Gastroesophageal sphincter (tissue), 3 donors: ENCODE measurements around the gene GBX1.

Experiments
- CTCF ChIP-seq, 4 experiments: fragments of 200-600 bp in 2 of 4; fragments of 450-650 bp in 2 of 4; sonication (generic) in 1 of 4; IDR thresholded peaks; one replicate each; pipeline ENCODE4 v1.5.1; 2017 to 2019; ENCODE audit warnings: antibody characterized with exemption in 4 of 4, mild to moderate bottlenecking in 2 of 4, moderate library complexity in 2 of 4
- EP300 ChIP-seq: sonication (generic); formaldehyde crosslinking; IDR thresholded peaks from one replicate; pipeline ENCODE4 v1.6.1; 2017; ENCODE audit warnings: antibody characterized with exemption, mild to moderate bottlenecking
- POLR2A ChIP-seq, 2 donors: fragments of 450-650 bp; IDR thresholded peaks; one replicate each; pipeline ENCODE4 v1.6.1; 2017; ENCODE audit warnings: antibody characterized with exemption in 2 of 2, mild to moderate bottlenecking in 2 of 2, moderate library complexity in 1 of 2
- POLR2AphosphoS5 ChIP-seq: sonication (generic); formaldehyde crosslinking; IDR thresholded peaks from one replicate; pipeline ENCODE4 v1.6.1; 2017; ENCODE audit warnings: antibody characterized with exemption

GRCh38 chr7:151115121-151115835, 52.2 kb downstream of the GBX1 start:
- TF ChIP-seq CTCF (IDR thresholded peaks at IDR 0.05), result no peak
- no peak for TF ChIP-seq POLR2A (IDR thresholded peaks at IDR 0.05)
- TF ChIP-seq POLR2AphosphoS5, result no peak
- TF ChIP-seq EP300, result no peak
